Right cardiac atrium (tissue), 5 donors: ENCODE results near the gene RXYLT1. TPM values are rescaled to one million over a fixed set of nuclear protein-coding genes. Genes with fewer than 3 reads are reported as not detected.

Source experiments
- ATAC-seq, 2 donors: fragments of 200-7000 bp; cut with Tn5 transposase; one replicate each; pipeline versions ENCODE4 v1.8.0 to v1.9.1; 2020; ENCODE audit warnings: moderate library complexity in 2 of 2, mild to moderate bottlenecking in 1 of 2
- DNase-seq, 3 donors: peaks; one replicate each; pipeline ENCODE4 v3.0.0-alpha.2; 2020
- H3K27ac ChIP-seq: one replicate; pipeline ENCODE4 v1.5.1; 2013; ENCODE audit warnings: mild to moderate bottlenecking, low read length, control low read depth, moderate library complexity
- H3K27me3 ChIP-seq: one replicate; pipeline ENCODE4 v1.6.1; 2013; ENCODE audit not compliant: control insufficient read depth, insufficient read depth
- H3K4me1 ChIP-seq: one replicate; pipeline ENCODE4 v1.6.1; 2013; ENCODE audit warnings: low read length; ENCODE audit not compliant: control insufficient read depth, insufficient read depth
- H3K4me3 ChIP-seq: one replicate; pipeline ENCODE4 v1.5.1; 2013; ENCODE audit warnings: low read length, control low read depth
- H3K9me3 ChIP-seq: one replicate; pipeline ENCODE4 v1.6.1; 2013; ENCODE audit warnings: low read length; ENCODE audit not compliant: control insufficient read depth
- WGBS: extraction: QIAGEN DNeasy Blood & Tissue Kit; methylation state at CpG from one replicate; pipeline ENCODE4 v1.1.7; 2013; 5-methylcytosine and 5-hydroxymethylcytosine counted together
- intact Hi-C, 4 donors: fragments of 100-400 bp; cut with DNase I; formaldehyde crosslinking; loops; one replicate each; pipeline versions ENCODE4 v1.11.0 to v1.14.0; 2022 to 2023
- polyA plus RNA-seq: library from polyadenylated mRNA; stranded (reverse); fragments of 200-250 nt; gene quantifications from one replicate; pipeline ENCODE4 v1.2.3, GENCODE V29; 2013
- total RNA-seq, 4 donors: library from RNA; stranded (reverse); fragmentation: NEBNext Ultra II Directional; extraction: Animal tissue kit (Norgen Biotek cat#: 25700); gene quantifications; one replicate each; pipeline ENCODE4 v1.2.1, GENCODE V29; 2021
- donor health status: healthy with polysubstance abuse.
- donor health status: DM: no; HTN: yes; CAD: no.
- donor health status: DM: no; HTN: no; CAD: no.
- donor health status: DM: no; HTN: yes; CAD: no; lungs with severe emphysema.
- donor health status: DM: yes; HTN: yes; CAD: no.

The RXYLT1 gene
- total and polyA plus RNA-seq, 5 donors, result 12.6 to 21.3 (median 15.1) TPM

- Histone ChIP-seq H3K27me3 (no peaks in the 10 kb centered on the region), H3K4me1 (no peaks in the 10 kb centered on the region), H3K4me3 (no peak overlapping the region), H3K9me3 (no peaks in the 10 kb centered on the region), H3K27ac (no peak overlapping the region)
- 83% methylated on average over 2 of the region's 2 CpGs for WGBS
- DNase-seq (no peak), ATAC-seq (no peak)
- intact Hi-C loops, result no loop called here
Measured at GRCh38 chr12:63752841-63753240, 26.9 kb upstream of the RXYLT1 start.

GRCh38 chr12:63753743-63754142 is 26.0 kb upstream of the RXYLT1 start:
- no peak for ATAC-seq
- intact Hi-C loops, result no loop called here

GRCh38 chr12:63764481-63764880 is 15.2 kb upstream of the RXYLT1 start:
- intact Hi-C loops, result no loop called here
- H3K9me3 ChIP-seq, result no peaks in the 10 kb centered on the region
- no peak overlapping the region for H3K27ac ChIP-seq
- ATAC-seq (no peak), DNase-seq (no peak)
- no peaks in the 10 kb centered on the region for H3K27me3 ChIP-seq
- no peak overlapping the region for H3K4me3 ChIP-seq
- no peaks in the 10 kb centered on the region for H3K4me1 ChIP-seq
- 83% methylated on average over 3 of the region's 3 CpGs for WGBS

More at GRCh38 chr12:63753743-63754142, 26.0 kb upstream of the RXYLT1 start:
- Histone ChIP-seq H3K4me1 (no peaks in the 10 kb centered on the region), H3K4me3 (no peak overlapping the region), H3K27me3 (no peaks in the 10 kb centered on the region), H3K9me3 (no peaks in the 10 kb centered on the region), H3K27ac (no peak overlapping the region)
- DNase-seq, result no peak

GRCh38 chr12:63766498-63766897 is 13.2 kb upstream of the RXYLT1 start:
- no peak for ATAC-seq
- H3K4me1 ChIP-seq, result no peaks in the 10 kb centered on the region
- no peaks in the 10 kb centered on the region for H3K27me3 ChIP-seq
- no peak overlapping the region for H3K27ac ChIP-seq
- intact Hi-C loops, result no loop called here
- 66% methylated on average over 1 of the region's 1 CpG for WGBS
- no peaks in the 10 kb centered on the region for H3K9me3 ChIP-seq
- no peak overlapping the region for H3K4me3 ChIP-seq
- DNase-seq, result no peak

- ATAC-seq (no peak), DNase-seq (no peak)
- no peak overlapping the region for H3K4me3 ChIP-seq
- no peaks in the 10 kb centered on the region for H3K27me3 ChIP-seq
- no peaks in the 10 kb centered on the region for H3K4me1 ChIP-seq
- WGBS, result 89% methylated on average over 1 of the region's 1 CpG
- no peak overlapping the region for H3K27ac ChIP-seq
- intact Hi-C loops, result no loop called here
- H3K9me3 ChIP-seq, result no peaks in the 10 kb centered on the region
Measured at GRCh38 chr12:63770375-63770774, 9.3 kb upstream of the RXYLT1 start.

GRCh38 chr12:63777340-63777739 is 2.4 kb upstream of the RXYLT1 start:
- DNase-seq (no peak), ATAC-seq (no peak)
- WGBS, result 93% methylated on average over 1 of the region's 1 CpG
- Histone ChIP-seq H3K4me3 (no peak overlapping the region), H3K4me1 (peaks cover 1% of the 10 kb centered on the region), H3K27me3 (no peaks in the 10 kb centered on the region), H3K9me3 (no peaks in the 10 kb centered on the region), H3K27ac (no peak overlapping the region)
- intact Hi-C loops, result no loop called here

GRCh38 chr12:63782466-63782865 is 2.8 kb downstream of the RXYLT1 start:
- no peaks in the 10 kb centered on the region for H3K27me3 ChIP-seq
- H3K9me3 ChIP-seq, result no peaks in the 10 kb centered on the region
- ATAC-seq, result no peak
- no peak overlapping the region for H3K27ac ChIP-seq
- intact Hi-C loops, result no loop called here
- DNase-seq, result no peak
- peaks cover 1% of the 10 kb centered on the region for H3K4me1 ChIP-seq
- 63% methylated on average over 1 of the region's 1 CpG for WGBS
- H3K4me3 ChIP-seq, result no peak overlapping the region

- Histone ChIP-seq H3K27ac (no peak overlapping the region), H3K9me3 (no peaks in the 10 kb centered on the region), H3K4me1 (no peaks in the 10 kb centered on the region), H3K4me3 (no peak overlapping the region), H3K27me3 (no peaks in the 10 kb centered on the region)
- DNase-seq (no peak), ATAC-seq (no peak)
- intact Hi-C loops, result no loop called here
- WGBS, result 99% methylated on average over 3 of the region's 3 CpGs
Measured at GRCh38 chr12:63787306-63787705, 7.6 kb downstream of the RXYLT1 start.

- Histone ChIP-seq H3K9me3 (no peaks in the 10 kb centered on the region), H3K27me3 (no peaks in the 10 kb centered on the region), H3K4me1 (no peaks in the 10 kb centered on the region), H3K27ac (no peak overlapping the region), H3K4me3 (no peak overlapping the region)
- WGBS, result 92% methylated on average over 4 of the region's 4 CpGs
- no peak for ATAC-seq
- DNase-seq, result no peak
- intact Hi-C loops, result no loop called here
Measured at GRCh38 chr12:63790608-63790945, 10.9 kb downstream of the RXYLT1 start.

GRCh38 chr12:63792338-63792737 is 12.6 kb downstream of the RXYLT1 start:
- Histone ChIP-seq H3K27me3 (no peaks in the 10 kb centered on the region), H3K9me3 (no peaks in the 10 kb centered on the region), H3K27ac (no peak overlapping the region), H3K4me3 (no peak overlapping the region), H3K4me1 (no peaks in the 10 kb centered on the region)
- ATAC-seq (no peak), DNase-seq (no peak)
- WGBS, result 82% methylated on average over 3 of the region's 3 CpGs
- intact Hi-C loops, result no loop called here

- Histone ChIP-seq H3K4me1 (no peaks in the 10 kb centered on the region), H3K27ac (no peak overlapping the region), H3K27me3 (no peaks in the 10 kb centered on the region), H3K9me3 (no peaks in the 10 kb centered on the region), H3K4me3 (no peak overlapping the region)
- DNase-seq, result no peak
- ATAC-seq, result no peak
- intact Hi-C loops, result no loop called here
- WGBS, result 89% methylated on average over 10 of the region's 10 CpGs
Measured at GRCh38 chr12:63795032-63795687, 15.5 kb downstream of the RXYLT1 start.

GRCh38 chr12:63795944-63796343 is 16.2 kb downstream of the RXYLT1 start:
- no peaks in the 10 kb centered on the region for H3K9me3 ChIP-seq
- ATAC-seq, result peak in 1 of 2 donors; percentile 40
- H3K27ac ChIP-seq, result no peak overlapping the region
- no peaks in the 10 kb centered on the region for H3K4me1 ChIP-seq
- intact Hi-C loops, result no loop called here
- 74% methylated on average over 6 of the region's 6 CpGs for WGBS
- DNase-seq, result no peak
- no peak overlapping the region for H3K4me3 ChIP-seq
- no peaks in the 10 kb centered on the region for H3K27me3 ChIP-seq
